A549 (cell line): ENCODE results near the gene F12. TPM values are rescaled to one million over a fixed set of nuclear protein-coding genes. Genes with fewer than 3 reads are reported as not detected.
A peak's percentile ranks its signal among the peaks of the same experiment; 100 is the strongest.

Experiments
- ATAC-seq, 2 experiments: fragments of 200-7000 bp in 1 of 2; fragments of >200 bp in 1 of 2; cut with Nextera tagmentation in 1 of 2; cut with Tn5 transposase in 1 of 2; 3 replicates each; pipeline versions ENCODE4 v1.8.0 to v1.9.1; 2018 to 2020; ENCODE audit warnings: mild to moderate bottlenecking in 1 of 2, moderate library complexity in 1 of 2
- CTCF ChIA-PET: fragments of 300-600 bp; sonication (Branson Sonifier 250); formaldehyde crosslinking; extraction: SDS; loops from one replicate; lab custom pipeline; 2021; ENCODE audit warnings: antibody characterized with exemption, inconsistent platforms; lab: Yijun Ruan, JAX
- POLR2A ChIA-PET: fragments of 350-600 bp; formaldehyde crosslinking; extraction: SDS; loops from one replicate; lab custom pipeline; 2021; ENCODE audit warnings: antibody characterized with exemption, inconsistent platforms; lab: Yijun Ruan, JAX
- DNase-seq, 2 experiments: peaks; one replicate each; pipeline versions ENCODE4 v3.0.0 to v3.0.0-alpha.2; 2011 to 2016; ENCODE audit warnings: low read depth in 1 of 2, low spot score in 1 of 2
- FAIRE-seq: peaks from 2 replicates; lab custom pipeline; 2011; peaks lifted over from hg19 to GRCh38; lab: Jason Lieb, UNC
- H3K27ac ChIP-seq, 2 experiments: fragments of >200 bp; sonication (Bioruptor Twin); formaldehyde crosslinking; 3 replicates each; pipeline ENCODE4 v1.5.1; 2016 to 2017
- H3K4me1 ChIP-seq: fragments of >200 bp; sonication (Bioruptor Twin); formaldehyde crosslinking; 3 replicates; pipeline ENCODE4 v1.6.1; 2016
- H3K4me2 ChIP-seq: fragments of >200 bp; sonication (Bioruptor Twin); formaldehyde crosslinking; 3 replicates; pipeline ENCODE4 v1.6.1; 2016
- H3K4me3 ChIP-seq: fragments of >200 bp; sonication (Bioruptor Twin); formaldehyde crosslinking; 3 replicates; pipeline ENCODE4 v1.5.1; 2016
- H3K9me3 ChIP-seq: fragments of >200 bp; sonication (Bioruptor Twin); formaldehyde crosslinking; 3 replicates; pipeline ENCODE4 v1.6.1; 2016
- CBX8 ChIP-seq: fragments of 200-600 bp; sonication (generic); IDR thresholded peaks from 2 replicates; pipeline ENCODE4 v1.6.1; 2016
- CEBPB ChIP-seq, 2 experiments: fragments of >200 bp in 1 of 2; sonication (Bioruptor Twin) in 1 of 2; formaldehyde crosslinking in 1 of 2; IDR thresholded peaks; 2 replicates each; pipeline ENCODE4 v1.6.1; 2012 to 2016
- EHMT2 ChIP-seq: fragments of 200-600 bp; sonication (generic); IDR thresholded peaks from 2 replicates; pipeline ENCODE4 v1.6.1; 2016; ENCODE audit warnings: antibody characterized with exemption, low read depth, mild to moderate bottlenecking, moderate library complexity
- ESRRA ChIP-seq: fragments of 150-350 bp; IDR thresholded peaks from 2 replicates; pipeline ENCODE4 v1.6.1; 2014; ENCODE audit warnings: mild to moderate bottlenecking, low read length, borderline replicate concordance
- FOSB ChIP-seq: fragments of 250-450 bp; sonication (Bioruptor Pico); IDR thresholded peaks from 2 replicates; pipeline ENCODE4 v1.5.0; 2020; ENCODE audit warnings: mild to moderate bottlenecking, moderate library complexity
- FOXS1 ChIP-seq: fragments of 250-450 bp; sonication (Bioruptor Pico); IDR thresholded peaks from 2 replicates; pipeline ENCODE4 v1.5.0; 2020; ENCODE audit warnings: mild to moderate bottlenecking, moderate library complexity
- GATA3 ChIP-seq: IDR thresholded peaks from 2 replicates; pipeline ENCODE4 v1.6.1; 2012; ENCODE audit warnings: borderline replicate concordance
- HOXB13 ChIP-seq: fragments of 250-450 bp; sonication (Bioruptor Pico); IDR thresholded peaks from 2 replicates; pipeline ENCODE4 v1.5.0; 2020; ENCODE audit warnings: low read depth, mild to moderate bottlenecking, moderate library complexity
- HOXB5 ChIP-seq: fragments of 250-450 bp; sonication (Bioruptor Pico); IDR thresholded peaks from 2 replicates; pipeline ENCODE4 v1.5.0; 2020; ENCODE audit warnings: mild to moderate bottlenecking, moderate library complexity
- JUN ChIP-seq, 2 experiments: fragments of >200 bp; sonication (Bioruptor Twin); formaldehyde crosslinking; IDR thresholded peaks; 2 replicates in 1 of 2; 3 replicates in 1 of 2; pipeline ENCODE4 v1.6.1; 2016 to 2017
- KDM1A ChIP-seq: fragments of 200-600 bp; sonication (generic); IDR thresholded peaks from 2 replicates; pipeline ENCODE4 v1.6.1; 2016; ENCODE audit warnings: low read depth, mild to moderate bottlenecking
- NPAS2 ChIP-seq: fragments of 250-450 bp; sonication (Bioruptor Pico); IDR thresholded peaks from 2 replicates; pipeline ENCODE4 v1.8.0; 2022; ENCODE audit warnings: mild to moderate bottlenecking, moderate library complexity, borderline replicate concordance
- NR3C1 ChIP-seq: fragments of >200 bp; sonication (Bioruptor Twin); formaldehyde crosslinking; IDR thresholded peaks from 3 replicates; pipeline ENCODE4 v1.6.1; 2017
- PHF8 ChIP-seq: fragments of 200-600 bp; sonication (generic); IDR thresholded peaks from 2 replicates; pipeline ENCODE4 v1.6.1; 2016; ENCODE audit warnings: low read depth, mild to moderate bottlenecking, antibody characterized with exemption, moderate library complexity, borderline replicate concordance
- RAD21 ChIP-seq, 2 experiments: fragments of >200 bp in 1 of 2; sonication (Bioruptor Twin) in 1 of 2; formaldehyde crosslinking in 1 of 2; IDR thresholded peaks in 1 of 2; conservative IDR thresholded peaks in 1 of 2; 2 replicates in 1 of 2; 3 replicates in 1 of 2; pipeline ENCODE4 v1.6.1; 2012 to 2018; ENCODE audit warnings: inconsistent platforms in 1 of 2
- WGBS: methylation state at CpG from one replicate; pipeline ENCODE4 v1.1.6; 2017; ENCODE audit errors: missing lambda C conversion rate; 5-methylcytosine and 5-hydroxymethylcytosine counted together
- polyA plus RNA-seq, 4 experiments: library from polyadenylated mRNA; depleted of rRNA in 3 of 4; stranded (reverse); fragments of >200 nt; fragmentation: RNase III in 1 of 4; extraction: RNeasy Plus Mini Kit Qiagen cat#74134 plus additional on column Dnase treatment in 1 of 4; gene quantifications; 2 replicates in 3 of 4; 3 replicates in 1 of 4; pipeline ENCODE4 v1.2.3, GENCODE V29; 2011 to 2017
- TF ChIP-seq, protein P1 (sequence below): fragments of >200 bp; sonication (Bioruptor Twin); formaldehyde crosslinking; IDR thresholded peaks from 3 replicates; pipeline ENCODE4 v1.6.1; 2016
- TF ChIP-seq, protein P2 (sequence below): fragments of 150-350 bp; IDR thresholded peaks from 2 replicates; pipeline ENCODE4 v1.6.1; 2014; ENCODE audit warnings: low read depth, mild to moderate bottlenecking, low read length
- TF ChIP-seq, protein P3 (sequence below): fragments of >200 bp; sonication (Bioruptor Twin); formaldehyde crosslinking; IDR thresholded peaks from 3 replicates; pipeline ENCODE4 v1.5.1; 2016
- TF ChIP-seq, protein P4 (sequence below): fragments of 200-600 bp; sonication (generic); IDR thresholded peaks from 2 replicates; pipeline ENCODE4 v1.6.1; 2016; ENCODE audit warnings: antibody characterized with exemption, mild to moderate bottlenecking, moderate library complexity

F12 gene
- polyA plus RNA-seq, 2 of the 4 experiments (the other 2 are of a cell fraction) = 5.3 to 14.3 TPM

DNA sequence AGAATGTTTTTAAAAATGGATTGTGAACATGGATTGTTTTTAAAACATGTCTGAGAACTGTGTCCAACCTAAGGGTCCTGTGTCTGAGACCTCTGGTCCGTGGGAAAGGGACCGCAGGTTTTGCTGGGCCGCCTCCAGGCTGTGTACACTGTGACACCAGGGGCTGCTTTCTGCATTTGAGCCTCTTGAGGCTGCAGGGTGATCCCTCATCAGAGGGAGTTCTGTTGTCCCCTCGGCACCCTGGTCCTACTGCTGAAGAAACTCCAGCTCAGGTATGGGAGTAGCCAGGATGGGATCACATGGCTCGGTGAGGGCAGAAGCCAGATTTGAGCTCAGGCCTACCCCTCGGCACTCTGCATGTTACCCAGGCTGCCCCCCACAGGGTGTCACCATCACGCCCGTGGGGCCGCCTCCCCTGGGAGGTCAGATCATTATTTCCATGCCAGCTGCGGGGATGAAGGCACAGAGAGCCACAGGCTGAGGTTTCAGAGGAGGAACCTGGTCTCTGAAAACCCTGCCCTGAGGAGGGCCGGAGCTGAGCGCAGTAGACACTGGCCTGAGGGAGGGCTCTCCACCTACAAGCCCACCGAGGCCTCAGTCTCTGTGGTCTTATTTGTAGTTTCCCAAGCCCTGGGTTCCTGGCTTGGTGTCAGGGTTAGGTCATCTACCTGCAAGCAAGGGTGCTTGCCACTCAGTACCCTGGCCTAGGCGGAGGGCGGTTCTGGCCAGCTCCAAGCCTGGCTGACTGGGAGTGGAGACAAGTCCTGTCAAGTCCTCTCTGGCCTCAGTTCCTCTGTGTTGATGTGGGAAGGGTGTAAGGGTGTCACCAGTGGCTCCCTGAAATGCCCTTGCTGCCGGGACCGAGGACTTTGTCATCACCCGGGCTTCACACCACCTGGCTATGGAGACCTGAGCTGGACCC is 40.0 kb upstream of the F12 start:
- Histone ChIP-seq H3K4me1 (peaks cover 26% of the 10 kb centered on the region), H3K4me3 (no peak overlapping the region), H3K9me3 (no peaks in the 10 kb centered on the region), H3K27ac (peak overlapping the region in 1 of 2 experiments; percentile 98; a peak in 3 of 6 replicates), H3K4me2 (no peak overlapping the region; the same call in 2 of the 3 replicates)
- POLR2A ChIA-PET = interaction anchor here (0.8 to 3.1 kb wide), 2 partner anchors 23 to 46 kb away, joined by 5 to 27 read pairs; partner anchors contain the start of gene GRK6
- 88% methylated on average over 12 of the region's 18 CpGs for WGBS
- no peak for ATAC-seq
- FAIRE-seq = no peak
- no peak for DNase-seq
- TF ChIP-seq PHF8 = no peak
- TF ChIP-seq RAD21 (conservative IDR thresholded peaks at IDR 0.05 in 1 of 2, IDR thresholded peaks at IDR 0.05 in 1 of 2) = no peak
- no peak for TF ChIP-seq CBX8
- TF ChIP-seq HOXB5 = no peak
- TF ChIP-seq FOXS1 = no peak
- TF ChIP-seq FOSB (CRISPR knock-in tag) = no peak
- TF ChIP-seq KDM1A = no peak
- TF ChIP-seq NPAS2 = no peak
- TF ChIP-seq EHMT2 = no peak
- TF ChIP-seq, protein P1, sequence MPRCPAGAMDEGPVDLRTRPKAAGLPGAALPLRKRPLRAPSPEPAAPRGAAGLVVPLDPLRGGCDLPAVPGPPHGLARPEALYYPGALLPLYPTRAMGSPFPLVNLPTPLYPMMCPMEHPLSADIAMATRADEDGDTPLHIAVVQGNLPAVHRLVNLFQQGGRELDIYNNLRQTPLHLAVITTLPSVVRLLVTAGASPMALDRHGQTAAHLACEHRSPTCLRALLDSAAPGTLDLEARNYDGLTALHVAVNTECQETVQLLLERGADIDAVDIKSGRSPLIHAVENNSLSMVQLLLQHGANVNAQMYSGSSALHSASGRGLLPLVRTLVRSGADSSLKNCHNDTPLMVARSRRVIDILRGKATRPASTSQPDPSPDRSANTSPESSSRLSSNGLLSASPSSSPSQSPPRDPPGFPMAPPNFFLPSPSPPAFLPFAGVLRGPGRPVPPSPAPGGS = no peak
- TF ChIP-seq, protein P2, sequence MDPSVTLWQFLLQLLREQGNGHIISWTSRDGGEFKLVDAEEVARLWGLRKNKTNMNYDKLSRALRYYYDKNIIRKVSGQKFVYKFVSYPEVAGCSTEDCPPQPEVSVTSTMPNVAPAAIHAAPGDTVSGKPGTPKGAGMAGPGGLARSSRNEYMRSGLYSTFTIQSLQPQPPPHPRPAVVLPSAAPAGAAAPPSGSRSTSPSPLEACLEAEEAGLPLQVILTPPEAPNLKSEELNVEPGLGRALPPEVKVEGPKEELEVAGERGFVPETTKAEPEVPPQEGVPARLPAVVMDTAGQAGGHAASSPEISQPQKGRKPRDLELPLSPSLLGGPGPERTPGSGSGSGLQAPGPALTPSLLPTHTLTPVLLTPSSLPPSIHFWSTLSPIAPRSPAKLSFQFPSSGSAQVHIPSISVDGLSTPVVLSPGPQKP = no peak
- TF ChIP-seq, protein P3, sequence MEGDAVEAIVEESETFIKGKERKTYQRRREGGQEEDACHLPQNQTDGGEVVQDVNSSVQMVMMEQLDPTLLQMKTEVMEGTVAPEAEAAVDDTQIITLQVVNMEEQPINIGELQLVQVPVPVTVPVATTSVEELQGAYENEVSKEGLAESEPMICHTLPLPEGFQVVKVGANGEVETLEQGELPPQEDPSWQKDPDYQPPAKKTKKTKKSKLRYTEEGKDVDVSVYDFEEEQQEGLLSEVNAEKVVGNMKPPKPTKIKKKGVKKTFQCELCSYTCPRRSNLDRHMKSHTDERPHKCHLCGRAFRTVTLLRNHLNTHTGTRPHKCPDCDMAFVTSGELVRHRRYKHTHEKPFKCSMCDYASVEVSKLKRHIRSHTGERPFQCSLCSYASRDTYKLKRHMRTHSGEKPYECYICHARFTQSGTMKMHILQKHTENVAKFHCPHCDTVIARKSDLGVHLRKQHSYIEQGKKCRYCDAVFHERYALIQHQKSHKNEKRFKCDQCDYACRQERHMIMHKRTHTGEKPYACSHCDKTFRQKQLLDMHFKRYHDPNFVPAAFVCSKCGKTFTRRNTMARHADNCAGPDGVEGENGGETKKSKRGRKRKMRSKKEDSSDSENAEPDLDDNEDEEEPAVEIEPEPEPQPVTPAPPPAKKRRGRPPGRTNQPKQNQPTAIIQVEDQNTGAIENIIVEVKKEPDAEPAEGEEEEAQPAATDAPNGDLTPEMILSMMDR = no peak
- TF ChIP-seq ESRRA = no peak
- TF ChIP-seq JUN (IDR thresholded peaks at IDR 0.05) = no peak
- TF ChIP-seq GATA3 = no peak
- TF ChIP-seq NR3C1 = no peak
- CTCF ChIA-PET = interaction anchor here (1.3 to 25.5 kb wide), 10 partner anchors 8 to 336 kb away, joined by 4 to 871 read pairs (median 12); partner anchors contain the start of genes F12, GRK6, PDLIM7 and PFN3

DNA sequence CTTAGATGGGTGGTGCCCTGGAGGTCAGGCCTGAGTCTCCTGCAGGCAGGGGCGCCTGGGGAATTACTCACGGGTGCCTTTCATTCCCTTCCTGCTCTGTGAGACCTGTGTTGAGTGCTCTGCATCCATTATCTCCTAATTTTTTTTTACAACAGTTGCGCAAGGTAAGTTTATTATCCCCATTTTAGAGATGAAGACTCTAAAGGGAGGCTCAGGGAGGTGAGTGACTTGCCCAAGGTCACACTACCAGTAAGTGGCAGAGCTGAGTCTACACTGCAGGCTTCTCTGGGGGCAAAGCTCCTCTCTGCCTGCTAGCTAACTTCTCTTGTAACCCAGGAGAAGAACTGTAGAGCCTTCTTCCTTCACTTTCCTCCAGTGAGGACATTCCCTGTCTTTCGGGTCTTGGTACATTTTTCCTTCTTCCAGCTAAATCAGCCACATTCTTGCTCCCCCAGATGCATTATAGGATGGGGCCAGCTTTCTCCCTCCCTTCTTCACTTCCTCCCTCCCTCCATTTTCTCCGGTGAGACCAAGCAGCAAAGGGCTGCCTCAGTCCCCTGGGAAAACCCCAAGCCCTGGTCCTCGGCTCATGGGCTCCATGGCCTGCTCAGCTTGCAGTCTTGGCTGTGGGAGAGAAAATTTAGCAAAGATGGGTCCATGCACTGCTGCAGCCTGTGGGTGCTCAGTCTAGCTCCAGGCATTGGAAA is 39.0 kb upstream of the F12 start:
- ChIA-PET CTCF (interaction anchor here (0.7 to 25.5 kb wide), 15 partner anchors 5 to 335 kb away, joined by 3 to 871 read pairs (median 8); partner anchors contain the start of genes F12, GRK6, PDLIM7 and PFN3), POLR2A (interaction anchor here (1.3 to 3.5 kb wide), 6 partner anchors 10 to 49 kb away, joined by 3 to 41 read pairs (median 10); partner anchors contain the start of genes GRK6 and PDLIM7)
- no peak for DNase-seq
- H3K4me3 ChIP-seq = peak overlapping the region; percentile 86
- FAIRE-seq = no peak
- TF ChIP-seq CBX8 (no peak), CEBPB (IDR thresholded peaks at IDR 0.05) (peak; percentile 69 to 86; a peak in 3 of 4 replicates), HOXB13 (CRISPR knock-in tag) (0 out of 2 replicates have a peak, but pooled peaks have one; percentile 14)
- TF ChIP-seq, protein P4, sequence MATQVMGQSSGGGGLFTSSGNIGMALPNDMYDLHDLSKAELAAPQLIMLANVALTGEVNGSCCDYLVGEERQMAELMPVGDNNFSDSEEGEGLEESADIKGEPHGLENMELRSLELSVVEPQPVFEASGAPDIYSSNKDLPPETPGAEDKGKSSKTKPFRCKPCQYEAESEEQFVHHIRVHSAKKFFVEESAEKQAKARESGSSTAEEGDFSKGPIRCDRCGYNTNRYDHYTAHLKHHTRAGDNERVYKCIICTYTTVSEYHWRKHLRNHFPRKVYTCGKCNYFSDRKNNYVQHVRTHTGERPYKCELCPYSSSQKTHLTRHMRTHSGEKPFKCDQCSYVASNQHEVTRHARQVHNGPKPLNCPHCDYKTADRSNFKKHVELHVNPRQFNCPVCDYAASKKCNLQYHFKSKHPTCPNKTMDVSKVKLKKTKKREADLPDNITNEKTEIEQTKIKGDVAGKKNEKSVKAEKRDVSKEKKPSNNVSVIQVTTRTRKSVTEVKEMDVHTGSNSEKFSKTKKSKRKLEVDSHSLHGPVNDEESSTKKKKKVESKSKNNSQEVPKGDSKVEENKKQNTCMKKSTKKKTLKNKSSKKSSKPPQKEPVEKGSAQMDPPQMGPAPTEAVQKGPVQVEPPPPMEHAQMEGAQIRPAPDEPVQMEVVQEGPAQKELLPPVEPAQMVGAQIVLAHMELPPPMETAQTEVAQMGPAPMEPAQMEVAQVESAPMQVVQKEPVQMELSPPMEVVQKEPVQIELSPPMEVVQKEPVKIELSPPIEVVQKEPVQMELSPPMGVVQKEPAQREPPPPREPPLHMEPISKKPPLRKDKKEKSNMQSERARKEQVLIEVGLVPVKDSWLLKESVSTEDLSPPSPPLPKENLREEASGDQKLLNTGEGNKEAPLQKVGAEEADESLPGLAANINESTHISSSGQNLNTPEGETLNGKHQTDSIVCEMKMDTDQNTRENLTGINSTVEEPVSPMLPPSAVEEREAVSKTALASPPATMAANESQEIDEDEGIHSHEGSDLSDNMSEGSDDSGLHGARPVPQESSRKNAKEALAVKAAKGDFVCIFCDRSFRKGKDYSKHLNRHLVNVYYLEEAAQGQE = peak; percentile 64
- H3K9me3 ChIP-seq = no peaks in the 10 kb centered on the region
- peak overlapping the region; percentile 96 for H3K4me2 ChIP-seq
- peak; percentile 11 to 39; a peak in 4 of 6 replicates for ATAC-seq
- H3K27ac ChIP-seq = peak overlapping the region; percentile 95 to 98
- H3K4me1 ChIP-seq = peaks cover 21% of the 10 kb centered on the region
- WGBS = 62% methylated on average over 6 of the region's 6 CpGs
